GM18499 (cell line): ENCODE results near the gene TNFRSF21.
"Not testable (repeated sequence)": the region's sequence is repeated elsewhere in the genome, so short reads cannot be mapped to it uniquely, and the experiment has no call there.

Source experiments
- ATAC-seq: cut with Tn5 transposase; IDR thresholded peaks from one replicate; pipeline ENCODE4 v1.9.1; 2021; ENCODE audit warnings: moderate number of reproducible peaks; ENCODE audit not compliant: insufficient read depth, unreplicated experiment

The TNFRSF21 gene

GRCh38 chr6:47328139-47328538, 18.4 kb upstream of the TNFRSF21 start:
- ATAC-seq = not testable (repeated sequence)

- no peak for ATAC-seq
Observed at GRCh38 chr6:47323887-47324286, 14.2 kb upstream of the TNFRSF21 start.

GRCh38 chr6:47323321-47323720, 13.6 kb upstream of the TNFRSF21 start:
- no peak for ATAC-seq

GRCh38 chr6:47321577-47321976, 11.9 kb upstream of the TNFRSF21 start:
- ATAC-seq = no peak

- ATAC-seq = no peak
Observed at GRCh38 chr6:47319867-47320266, 10.2 kb upstream of the TNFRSF21 start.

GRCh38 chr6:47319382-47319781, 9.7 kb upstream of the TNFRSF21 start:
- no peak for ATAC-seq

- ATAC-seq = no peak
Observed at GRCh38 chr6:47318236-47318989, 8.7 kb upstream of the TNFRSF21 start.

GRCh38 chr6:47315181-47315580, 5.5 kb upstream of the TNFRSF21 start:
- ATAC-seq = not testable (repeated sequence)

- ATAC-seq = no peak
Observed at GRCh38 chr6:47310131-47310480, 401 bp upstream of the TNFRSF21 start.

- ATAC-seq = no peak
Observed at GRCh38 chr6:47308552-47309290, 984 bp downstream of the TNFRSF21 start.

GRCh38 chr6:47308198-47308517, 1.5 kb downstream of the TNFRSF21 start:
- ATAC-seq = no peak

- no peak for ATAC-seq
Observed at GRCh38 chr6:47307362-47308197, 2.1 kb downstream of the TNFRSF21 start.

GRCh38 chr6:47306887-47307286, 2.8 kb downstream of the TNFRSF21 start:
- ATAC-seq = no peak

GRCh38 chr6:47303861-47304260, 5.8 kb downstream of the TNFRSF21 start:
- ATAC-seq = no peak

GRCh38 chr6:47303342-47303741, 6.4 kb downstream of the TNFRSF21 start:
- ATAC-seq = no peak

GRCh38 chr6:47302043-47302442, 7.7 kb downstream of the TNFRSF21 start:
- ATAC-seq = no peak

GRCh38 chr6:47301441-47301840, 8.3 kb downstream of the TNFRSF21 start:
- no peak for ATAC-seq

GRCh38 chr6:47300417-47300816, 9.3 kb downstream of the TNFRSF21 start:
- no peak for ATAC-seq

- ATAC-seq = no peak
Observed at GRCh38 chr6:47299965-47300364, 9.7 kb downstream of the TNFRSF21 start.

- no peak for ATAC-seq
Observed at GRCh38 chr6:47298475-47298874, 11.2 kb downstream of the TNFRSF21 start.

- ATAC-seq = no peak
Observed at GRCh38 chr6:47294990-47295389, 14.7 kb downstream of the TNFRSF21 start.
